HG02943 (cell line): ENCODE measurements around the gene PIAS2.
A peak's percentile ranks its signal among the peaks of the same experiment; 100 is the strongest.

Experiments
- ATAC-seq: cut with Tn5 transposase; IDR thresholded peaks from one replicate; pipeline ENCODE4 v1.9.1; 2021; ENCODE audit warnings: mild to moderate bottlenecking, low read depth, moderate library complexity; ENCODE audit not compliant: unreplicated experiment

The PIAS2 gene

DNA sequence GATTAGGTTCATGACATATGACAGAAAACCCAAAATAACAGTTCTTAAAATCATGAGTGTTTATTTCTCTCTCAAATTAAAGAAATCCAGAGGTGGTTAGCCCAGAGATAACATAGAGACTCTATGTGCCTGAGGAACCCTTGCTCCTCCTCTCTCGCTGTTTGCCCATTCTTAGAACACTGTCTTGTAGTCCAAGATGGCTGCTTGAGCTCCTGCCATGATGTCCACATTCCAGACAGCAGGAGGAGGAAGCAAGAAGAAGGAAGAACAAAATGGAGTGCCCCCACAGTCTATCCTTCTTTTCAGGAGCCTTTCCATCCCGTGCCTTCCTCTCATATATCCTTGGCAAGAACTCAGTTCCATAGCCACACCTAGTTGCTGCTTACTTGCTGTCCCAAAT, 146.6 kb downstream of the PIAS2 start:
- no peak for ATAC-seq

DNA sequence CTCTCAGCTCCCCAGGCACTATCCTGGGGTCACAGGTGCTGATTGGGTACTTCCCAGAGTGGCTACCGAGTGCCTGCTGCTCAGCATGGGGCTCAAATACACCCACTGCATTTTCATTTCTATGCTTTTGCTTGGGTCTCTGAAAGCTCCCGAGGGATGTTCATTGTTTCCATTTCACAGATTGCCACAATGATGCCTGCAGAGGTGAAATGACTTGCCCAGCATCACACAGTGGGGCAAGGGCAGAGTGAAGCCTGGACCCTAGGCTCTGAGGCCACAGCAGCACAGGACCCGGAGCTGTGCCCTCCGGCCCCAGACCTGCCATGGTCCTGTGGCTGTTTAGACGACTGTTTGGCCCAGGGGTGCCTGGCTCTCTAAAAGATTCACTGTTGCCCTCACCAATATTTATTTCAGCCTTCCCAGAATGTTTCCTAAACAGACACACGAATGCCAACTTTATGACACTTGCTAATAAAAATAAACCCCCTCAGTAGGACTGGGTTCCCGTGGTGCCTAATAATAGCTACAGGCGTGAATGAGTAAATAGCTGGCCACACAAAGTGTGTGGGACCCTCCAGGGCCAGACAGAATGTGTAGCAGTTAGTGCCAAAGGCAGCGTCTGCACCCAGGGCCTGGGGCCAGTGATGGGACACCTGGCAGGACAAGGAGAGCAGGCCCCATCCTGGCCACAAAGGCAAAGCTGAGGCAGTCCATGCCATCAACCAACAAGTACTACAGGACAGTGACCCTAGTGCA, 149.0 kb downstream of the PIAS2 start:
- ATAC-seq: no peak

DNA sequence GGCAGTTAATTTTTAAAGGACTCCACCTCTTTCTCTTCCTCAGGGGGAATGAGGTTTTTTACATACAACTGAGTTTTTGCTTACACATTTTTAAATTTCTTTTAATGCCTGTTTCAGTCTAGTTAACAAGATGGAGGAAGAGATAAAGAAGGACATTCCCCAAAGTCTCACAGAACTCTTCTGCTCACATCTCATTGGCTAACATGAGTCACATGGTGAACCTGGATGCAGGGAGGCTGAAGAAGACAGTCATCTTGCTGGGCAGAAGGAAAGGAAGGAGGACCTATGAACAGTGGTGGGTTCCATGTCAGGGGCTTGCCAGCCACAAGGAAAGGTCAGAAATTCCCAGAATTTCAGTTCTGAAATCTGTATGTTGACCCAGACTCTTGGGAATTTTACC, 150.1 kb downstream of the PIAS2 start:
- no peak for ATAC-seq

DNA sequence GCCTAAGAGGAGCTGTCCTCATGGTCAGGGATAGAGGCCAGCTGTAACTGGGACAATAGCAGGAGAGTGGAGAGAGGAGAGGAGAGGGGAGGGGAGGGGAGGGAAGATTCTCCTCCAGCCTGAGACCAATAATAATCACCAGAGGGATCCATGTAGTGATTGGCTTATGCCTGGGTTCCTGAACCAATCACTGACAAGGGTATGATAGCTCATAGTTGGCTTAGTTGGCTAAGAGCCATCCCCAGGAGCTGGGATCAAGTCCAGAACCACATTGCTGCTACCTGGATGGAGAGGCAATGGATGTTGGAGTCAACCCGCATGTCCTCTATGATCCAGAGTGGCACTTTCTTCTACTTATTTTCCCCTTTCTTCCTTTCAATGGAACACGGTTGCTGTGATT, 152.7 kb downstream of the PIAS2 start:
- ATAC-seq: no peak

DNA sequence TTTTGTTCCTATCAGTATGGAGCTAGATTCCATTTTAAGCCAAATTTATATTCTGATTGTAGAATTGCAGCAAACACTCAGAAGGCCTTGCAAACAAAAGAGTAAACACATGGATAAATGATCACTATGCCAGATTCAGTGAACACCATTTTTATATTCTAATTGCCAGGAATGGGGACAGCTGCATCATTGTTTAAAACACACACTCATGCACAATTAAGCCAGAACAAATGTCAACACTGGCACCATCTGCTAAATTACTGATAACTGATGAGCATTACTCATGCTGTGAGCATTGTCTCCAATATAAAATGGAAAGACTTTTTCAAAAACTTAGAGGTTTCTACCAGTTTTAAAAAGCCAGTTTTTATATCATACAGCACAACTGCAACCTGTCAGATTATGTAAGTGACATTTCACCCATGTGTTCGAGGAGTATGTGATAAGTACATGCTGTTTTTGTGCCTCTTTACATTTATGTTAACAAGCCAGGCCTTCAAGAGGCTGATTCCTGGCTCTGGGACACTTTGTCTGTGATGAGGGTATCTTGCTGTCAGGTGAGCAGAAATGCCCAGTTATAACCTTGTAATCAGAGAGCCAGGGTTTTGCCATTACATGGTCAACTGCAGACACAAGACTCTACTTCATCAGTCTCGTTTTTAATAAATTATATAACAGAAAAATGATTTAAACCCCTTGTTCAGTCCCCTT, 156.1 kb downstream of the PIAS2 start:
- ATAC-seq: no peak

DNA sequence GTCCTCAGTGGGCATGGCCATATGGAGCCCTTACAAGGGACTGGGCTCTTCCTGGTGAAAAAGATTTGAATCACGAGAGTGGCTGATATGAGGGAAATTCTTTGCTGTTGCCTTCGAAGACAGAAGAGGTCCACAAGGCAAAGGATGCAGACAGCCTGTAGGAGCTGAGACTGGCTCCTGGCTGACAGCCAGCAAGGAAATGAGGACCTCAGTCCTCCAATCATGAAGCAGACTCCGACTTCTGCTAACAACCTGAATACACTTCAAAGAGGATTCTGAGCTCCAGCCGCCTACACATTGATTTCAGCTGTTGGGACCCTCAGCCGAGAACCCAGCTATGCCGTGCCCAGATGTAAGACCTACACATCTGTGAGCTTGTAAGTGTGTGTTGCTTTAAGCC, 157.4 kb downstream of the PIAS2 start:
- ATAC-seq: no peak

DNA sequence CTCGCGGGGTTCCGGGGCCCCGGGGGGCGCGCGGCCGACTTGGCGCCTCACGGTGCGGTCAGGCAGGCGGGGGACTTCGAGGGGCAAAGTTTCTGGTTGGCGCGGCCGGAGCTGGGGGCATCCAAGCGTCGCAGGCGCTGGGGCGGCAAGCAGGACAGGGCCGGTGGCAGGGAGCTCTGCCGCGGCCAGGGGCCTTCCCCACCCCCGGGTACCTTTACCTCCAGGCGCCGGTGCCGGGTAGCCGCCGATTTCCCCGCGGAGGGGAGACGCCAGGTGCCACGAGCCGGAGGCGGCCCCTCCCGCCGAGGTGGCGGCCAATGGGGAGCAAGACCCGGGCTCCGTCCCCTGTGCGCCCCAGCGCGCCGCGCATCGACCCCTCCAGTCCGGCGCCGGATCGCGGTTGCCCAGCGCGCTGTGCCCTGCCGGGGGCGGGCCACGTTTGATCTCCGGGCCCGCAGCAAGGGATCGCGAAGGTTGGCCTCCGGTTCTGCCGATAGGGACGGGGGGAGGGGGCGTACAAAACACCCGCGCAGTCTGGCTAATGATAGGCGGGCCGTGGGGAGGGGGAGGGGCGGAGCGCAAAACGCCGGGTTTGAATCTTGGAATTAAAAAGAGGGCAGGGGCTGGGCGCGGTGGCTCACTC, 160.6 kb downstream of the PIAS2 start, which contains the start of gene ST8SIA5:
Gene ST8SIA5 (minus strand): TSS at position 495 of the 643 bp plus-strand sequence. CDS start 545 bp downstream, outside the sequence.
- no peak for ATAC-seq

DNA sequence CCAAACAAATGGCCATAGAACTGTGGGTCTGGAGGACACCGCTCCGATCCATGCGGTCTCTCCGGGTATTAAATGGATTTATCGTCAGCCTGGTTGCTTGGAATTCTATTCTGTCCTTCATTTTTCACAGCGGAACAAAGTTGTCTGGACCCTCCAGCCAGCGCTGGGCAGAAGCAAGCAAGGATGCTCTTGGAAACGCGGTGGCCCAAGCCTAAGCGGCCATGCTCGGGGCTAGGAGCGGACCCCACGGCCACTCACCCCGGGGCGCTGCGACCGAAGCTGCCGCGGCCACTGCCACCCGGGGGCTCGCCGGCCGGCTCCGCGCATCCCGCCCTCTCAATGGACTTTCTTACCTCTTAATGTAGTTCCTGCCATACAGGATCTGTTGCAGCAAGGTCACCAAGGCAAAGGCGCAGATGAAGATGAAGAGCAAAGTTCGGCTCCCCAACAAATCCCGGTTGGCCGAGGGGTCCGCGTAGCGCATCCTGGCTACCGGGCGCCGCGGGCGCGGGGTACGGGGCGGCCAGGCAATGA, 161.2 kb downstream of the PIAS2 start:
- ATAC-seq: no peak

DNA sequence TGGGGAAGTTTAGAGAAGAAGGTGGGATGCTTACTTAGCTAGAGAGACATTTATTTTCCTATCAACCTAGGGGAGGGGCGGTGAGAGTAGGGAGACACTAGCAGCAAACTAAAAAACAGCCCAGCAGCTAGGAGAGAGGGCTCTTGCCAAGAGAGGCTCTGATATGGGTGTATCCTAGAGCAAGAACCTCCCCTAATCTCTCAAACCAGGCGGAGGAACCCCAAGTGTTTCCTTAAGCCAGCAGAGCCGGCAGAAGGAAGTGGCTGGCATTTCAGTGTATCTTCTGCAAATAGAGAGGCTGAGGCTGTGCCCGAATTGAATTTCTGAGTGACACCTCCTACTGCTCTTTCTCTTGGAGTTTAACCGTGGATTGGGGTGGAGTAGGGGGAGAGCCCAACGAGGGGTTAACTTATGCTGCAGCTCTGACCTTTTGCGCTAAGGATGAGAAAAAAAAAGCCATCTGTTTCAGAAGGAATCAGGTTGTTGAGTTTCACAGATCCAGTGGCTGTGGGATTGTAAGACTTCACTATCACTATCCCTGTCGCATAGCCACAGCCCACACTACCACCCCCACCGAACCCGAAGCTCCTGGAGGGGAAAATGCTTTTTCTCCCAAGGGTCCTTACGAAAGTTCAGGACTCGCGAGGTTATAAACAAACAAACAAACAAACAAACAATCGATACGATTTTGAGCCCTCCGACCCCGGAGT, 161.8 kb downstream of the PIAS2 start:
- ATAC-seq: no peak

DNA sequence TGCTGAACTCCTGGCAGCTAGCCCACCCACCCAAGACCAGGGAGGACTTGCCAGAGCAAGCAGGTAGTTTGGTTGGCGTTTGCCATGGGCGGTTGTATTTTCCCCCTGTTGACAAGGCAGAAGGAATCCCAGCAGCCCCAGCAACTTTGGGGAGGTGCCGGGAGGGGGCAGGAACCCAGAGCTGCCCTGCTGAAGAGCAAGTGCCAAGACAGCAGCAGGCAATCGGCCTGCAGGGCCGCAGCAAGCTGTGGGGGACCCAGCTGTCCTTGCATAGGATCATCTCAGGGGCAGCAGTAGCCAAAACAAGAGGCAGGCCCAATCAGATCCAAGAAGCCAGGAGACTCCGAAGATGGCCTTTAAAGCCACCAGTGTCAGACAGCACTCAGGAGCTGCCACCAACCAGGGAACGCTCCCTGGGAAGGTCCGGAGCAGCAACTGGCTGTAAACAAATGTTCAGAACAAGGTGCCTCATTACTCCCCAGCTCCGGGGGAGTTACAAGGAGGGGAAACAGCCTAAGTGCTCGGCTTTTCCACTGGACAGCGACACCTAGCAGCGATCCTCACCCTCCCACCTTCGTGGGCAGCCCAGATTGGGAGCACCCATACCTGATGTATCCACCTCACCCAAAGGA, 162.5 kb downstream of the PIAS2 start:
- ATAC-seq: no peak

DNA sequence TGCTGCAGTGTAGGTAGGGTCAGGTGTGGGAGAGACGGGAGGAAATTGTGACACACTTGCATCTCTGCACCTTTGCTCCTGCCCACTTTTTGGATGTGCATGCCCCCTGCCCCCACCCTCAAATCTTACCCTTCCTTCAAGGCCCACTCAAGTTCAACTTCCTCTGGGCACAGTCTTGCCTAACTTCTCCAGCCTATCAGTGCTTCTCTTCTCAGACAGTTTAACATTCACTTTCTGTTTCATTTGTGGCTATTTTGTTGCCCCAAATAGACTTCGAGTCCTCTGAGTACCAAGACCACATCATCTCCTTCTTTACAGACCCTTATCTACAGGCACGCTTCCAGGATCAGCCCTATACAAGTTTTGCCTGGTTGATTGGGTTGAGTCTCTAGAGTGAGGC, 163.1 kb downstream of the PIAS2 start:
- ATAC-seq: peak; percentile 61
